GM21723 (cell line): ENCODE data around the gene COMMD7.
A peak's percentile ranks its signal among the peaks of the same experiment; 100 is the strongest.

Source experiments
- ATAC-seq: cut with Tn5 transposase; IDR thresholded peaks from one replicate; pipeline ENCODE4 v1.9.1; 2021; ENCODE audit warnings: mild to moderate bottlenecking, moderate library complexity; ENCODE audit not compliant: unreplicated experiment

The COMMD7 gene

DNA sequence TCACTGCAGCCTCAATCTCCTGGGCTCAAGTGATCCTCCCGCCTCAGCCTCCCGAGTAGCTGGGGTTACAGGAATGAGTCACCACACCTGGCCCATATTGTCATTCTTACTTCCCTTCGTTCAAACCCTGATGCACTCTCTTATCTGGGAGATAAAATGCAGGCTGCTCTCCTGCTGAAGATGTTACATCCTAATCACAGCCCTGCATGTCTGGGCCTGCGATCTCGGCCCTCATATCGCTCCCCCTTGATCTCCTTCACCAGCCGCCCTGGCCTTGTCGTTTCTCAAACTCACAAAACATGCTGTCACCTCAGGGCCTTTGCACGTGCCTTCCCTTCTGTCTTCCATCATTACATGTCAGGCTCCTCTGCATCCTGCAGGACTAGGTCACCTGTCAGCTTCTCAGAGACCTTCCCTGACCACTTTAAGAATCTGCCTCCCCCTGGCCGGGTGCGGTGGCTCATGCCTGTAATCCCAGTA is 60.7 kb downstream of the COMMD7 start:
- ATAC-seq, result no peak

DNA sequence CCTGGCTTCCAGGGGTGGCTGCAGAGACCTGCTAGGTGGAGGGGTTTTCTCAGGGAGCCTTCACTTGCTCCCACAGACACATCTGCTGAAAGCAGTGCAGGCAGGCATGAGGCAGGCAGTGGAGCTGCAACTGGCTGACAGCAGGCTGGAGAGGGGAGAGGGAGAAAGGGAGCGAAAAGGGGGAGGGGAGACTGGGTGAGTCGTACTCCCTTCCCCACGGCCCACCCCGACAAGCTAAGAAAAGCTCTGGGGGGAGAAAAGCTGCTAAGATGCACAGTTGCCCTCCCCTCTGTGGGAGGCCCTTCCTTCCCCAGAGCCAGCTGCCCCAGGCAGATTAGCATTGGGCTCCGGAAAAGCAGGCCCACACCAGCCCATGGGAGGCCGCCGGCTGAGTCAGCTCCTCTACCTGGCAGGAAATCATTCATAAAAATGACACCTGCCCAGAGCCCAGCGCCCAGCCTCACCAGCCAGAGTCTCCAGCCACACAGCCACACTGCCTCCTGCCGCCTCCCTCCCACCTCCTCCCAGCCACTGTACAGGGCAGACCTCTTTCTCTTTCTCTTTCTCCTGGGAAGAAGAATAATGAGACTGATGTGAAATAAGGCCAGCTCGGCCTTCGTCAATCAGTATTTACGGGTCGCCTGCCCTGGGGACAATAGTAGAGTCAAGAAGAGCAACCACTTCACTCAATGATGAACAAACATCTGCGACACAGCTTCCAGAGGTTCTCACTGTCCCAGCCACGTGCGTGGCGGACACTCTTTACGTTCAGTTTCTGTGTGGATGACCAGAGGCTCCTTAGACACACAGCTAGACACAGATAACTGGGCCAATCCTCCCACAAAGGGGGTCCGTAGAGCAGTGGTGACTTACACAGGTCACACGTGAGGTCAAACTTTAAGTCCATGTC is 61.8 kb downstream of the COMMD7 start:
- ATAC-seq, result no peak

DNA sequence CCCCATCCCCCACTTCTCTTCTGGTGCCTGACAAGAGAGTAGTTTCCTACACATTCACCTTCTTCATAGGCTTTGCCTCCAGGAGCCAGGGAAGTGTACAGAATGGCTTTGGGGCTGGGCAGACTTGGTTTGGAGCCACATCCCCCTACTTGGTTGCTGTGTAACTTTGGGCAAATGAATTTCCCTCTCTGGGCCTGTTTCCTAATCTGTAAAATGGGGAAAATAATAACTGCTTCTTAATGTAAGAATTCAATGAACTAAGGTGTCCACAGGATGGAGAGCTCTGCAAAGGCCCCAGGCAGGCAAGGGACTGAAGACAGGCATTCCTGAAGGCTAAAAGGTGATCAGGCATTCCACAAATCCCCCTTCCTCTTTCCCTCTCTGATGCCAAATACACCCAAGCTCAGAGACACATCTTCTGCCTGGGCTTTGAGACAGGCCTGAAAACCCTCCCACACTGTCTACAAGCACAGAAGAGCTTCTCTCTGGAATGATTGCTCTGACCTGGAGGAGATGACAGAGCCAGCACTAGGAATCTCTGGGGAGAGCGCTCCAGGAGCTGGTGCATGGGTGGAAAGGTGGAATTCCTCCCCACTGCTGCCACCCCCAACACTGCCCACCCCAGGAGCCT is 62.6 kb downstream of the COMMD7 start:
- ATAC-seq, result no peak

DNA sequence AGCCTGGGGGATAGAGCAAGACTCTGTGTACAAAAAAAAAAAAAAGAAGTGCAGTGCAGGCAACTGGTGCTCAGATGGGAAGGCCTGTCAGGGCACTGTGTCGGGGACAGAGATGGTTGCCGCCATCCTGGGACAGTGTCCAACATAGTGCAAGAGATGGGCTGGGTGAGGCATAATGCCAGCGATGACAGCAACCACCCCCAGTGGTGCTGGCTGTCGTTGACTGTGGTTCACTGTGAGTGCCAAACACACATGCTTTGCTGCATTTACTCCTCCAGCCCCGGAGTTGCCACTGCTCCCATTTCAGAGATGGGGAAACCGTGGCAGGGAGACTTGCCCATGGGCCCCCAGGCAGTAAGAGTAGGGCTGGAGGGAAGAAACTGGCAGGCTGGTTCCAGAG is 64.3 kb downstream of the COMMD7 start:
- ATAC-seq, result no peak

DNA sequence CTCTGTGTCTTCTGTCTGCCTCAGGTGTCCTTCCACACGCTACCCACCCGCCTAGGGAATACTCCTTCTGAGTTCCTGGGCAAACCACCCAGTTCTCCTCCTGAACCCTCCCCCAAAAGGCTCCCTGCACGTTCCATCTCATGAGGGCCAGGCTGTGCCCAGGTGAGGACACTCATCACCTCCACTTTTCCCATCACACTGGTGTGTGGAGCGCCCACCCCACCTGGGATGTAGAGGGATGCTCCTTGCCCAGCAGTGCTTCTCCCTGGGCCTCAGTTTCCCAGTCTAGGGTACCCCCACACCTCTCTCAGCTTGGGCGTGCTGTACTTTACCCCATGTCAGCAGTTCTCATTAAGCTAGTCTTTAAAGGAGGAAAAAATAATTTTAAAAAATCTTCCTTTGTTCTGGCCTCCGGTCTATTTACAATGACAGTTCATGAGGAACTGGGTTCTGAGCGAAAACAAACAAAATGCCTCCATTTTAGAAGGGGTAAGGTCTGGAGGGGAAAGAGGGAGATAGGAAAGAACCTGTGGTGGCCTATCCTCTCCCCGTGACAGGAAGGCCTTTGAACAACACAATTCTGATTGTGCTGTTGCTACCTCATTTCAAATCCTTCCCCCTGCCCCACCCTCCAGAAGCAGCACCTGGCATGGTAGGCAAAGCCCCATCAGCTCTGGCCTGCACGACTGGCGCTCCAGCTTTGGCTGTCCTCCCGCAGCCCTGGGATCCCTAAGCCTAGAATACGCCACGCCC is 67.9 kb downstream of the COMMD7 start:
- ATAC-seq, result no peak

DNA sequence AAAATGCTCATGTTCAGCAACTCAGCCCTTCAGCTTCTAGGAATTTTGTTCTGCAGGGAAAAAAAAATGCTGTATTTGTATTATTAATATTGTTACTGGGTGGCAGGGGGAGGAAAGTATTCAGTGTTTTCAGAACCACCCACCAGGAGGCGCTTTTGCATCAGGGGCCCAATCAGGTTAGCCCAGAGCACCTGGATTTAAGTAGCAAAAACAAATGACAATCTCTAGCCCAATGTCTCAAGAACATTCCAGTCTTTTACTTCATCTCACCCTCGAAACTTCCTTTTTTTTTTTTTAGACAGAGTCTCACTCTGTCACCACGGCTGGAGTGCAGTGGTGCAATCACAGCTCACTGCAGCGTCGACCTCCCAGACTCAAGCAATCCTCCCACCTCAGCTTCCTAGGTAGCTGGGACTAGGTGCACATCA is 68.9 kb downstream of the COMMD7 start:
- no peak for ATAC-seq

DNA sequence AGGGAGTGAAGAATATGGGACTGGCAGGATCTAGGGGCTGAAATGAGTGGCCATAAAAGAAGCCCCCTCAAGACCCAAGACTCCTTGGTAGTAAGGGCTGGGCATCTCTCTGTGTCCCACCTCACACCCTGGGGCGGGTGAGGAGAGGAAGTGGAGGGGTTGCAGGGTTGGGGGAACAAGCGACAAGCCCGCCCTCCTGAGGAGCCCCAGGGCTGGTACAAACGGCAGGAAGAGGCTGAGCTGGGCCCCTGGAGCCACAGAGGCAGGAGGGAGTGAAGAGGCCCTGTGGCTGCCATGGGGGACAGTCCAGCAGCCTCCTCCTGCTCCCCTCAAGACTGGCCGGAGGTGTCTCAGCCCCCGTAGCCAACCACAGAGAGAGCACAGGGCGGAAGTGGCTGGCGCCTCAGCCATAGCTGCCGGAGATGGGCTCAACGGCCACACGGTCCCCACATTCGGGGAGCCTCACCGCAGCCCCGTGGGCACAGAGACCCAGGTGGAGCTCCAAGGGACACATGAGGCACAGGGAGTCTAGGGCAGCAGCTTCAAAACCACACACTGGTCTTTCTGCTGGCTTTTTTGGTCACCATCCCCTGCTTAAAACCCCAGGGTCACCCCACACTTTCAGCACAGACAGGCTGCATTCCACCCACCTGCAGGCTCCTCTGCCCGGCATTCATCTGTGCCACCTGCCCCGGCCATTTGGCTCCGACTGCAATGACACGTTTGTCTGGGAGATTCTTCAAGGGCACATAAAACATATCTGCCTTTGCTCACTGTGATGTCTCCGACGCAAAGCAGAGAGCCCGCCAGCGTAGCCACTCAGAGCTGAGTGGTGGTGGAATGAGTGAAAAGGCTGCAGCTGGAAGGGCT is 70.0 kb downstream of the COMMD7 start:
- peak; percentile 50 for ATAC-seq

DNA sequence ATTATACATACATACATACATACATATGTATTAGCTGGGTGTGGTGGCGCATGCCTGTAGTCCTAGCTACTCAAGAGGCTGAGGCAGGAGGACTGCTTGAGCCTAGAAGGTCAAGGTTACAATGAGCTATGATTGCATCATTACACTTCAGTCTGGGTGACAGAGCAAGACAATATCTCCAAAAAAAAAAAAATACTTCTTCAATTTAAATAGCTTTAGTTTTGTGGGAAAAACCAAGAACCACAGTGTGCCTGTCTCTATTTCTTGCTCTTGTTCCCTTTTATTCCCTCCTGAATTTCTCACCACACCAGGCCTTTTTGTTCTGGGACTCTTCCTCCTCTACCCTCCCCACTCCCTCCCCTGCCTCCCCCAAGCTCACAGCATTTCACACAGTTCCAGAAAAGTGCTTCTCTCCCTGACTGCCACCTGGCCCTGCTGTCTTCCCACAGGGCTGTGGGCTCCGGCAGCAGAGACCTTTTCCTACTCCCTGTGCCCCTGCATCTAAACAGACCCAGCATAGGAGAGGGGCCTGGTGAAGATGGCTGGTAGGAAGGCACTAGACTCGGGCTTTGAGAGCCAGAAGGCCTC is 70.8 kb downstream of the COMMD7 start:
- ATAC-seq, result peak; percentile 22

DNA sequence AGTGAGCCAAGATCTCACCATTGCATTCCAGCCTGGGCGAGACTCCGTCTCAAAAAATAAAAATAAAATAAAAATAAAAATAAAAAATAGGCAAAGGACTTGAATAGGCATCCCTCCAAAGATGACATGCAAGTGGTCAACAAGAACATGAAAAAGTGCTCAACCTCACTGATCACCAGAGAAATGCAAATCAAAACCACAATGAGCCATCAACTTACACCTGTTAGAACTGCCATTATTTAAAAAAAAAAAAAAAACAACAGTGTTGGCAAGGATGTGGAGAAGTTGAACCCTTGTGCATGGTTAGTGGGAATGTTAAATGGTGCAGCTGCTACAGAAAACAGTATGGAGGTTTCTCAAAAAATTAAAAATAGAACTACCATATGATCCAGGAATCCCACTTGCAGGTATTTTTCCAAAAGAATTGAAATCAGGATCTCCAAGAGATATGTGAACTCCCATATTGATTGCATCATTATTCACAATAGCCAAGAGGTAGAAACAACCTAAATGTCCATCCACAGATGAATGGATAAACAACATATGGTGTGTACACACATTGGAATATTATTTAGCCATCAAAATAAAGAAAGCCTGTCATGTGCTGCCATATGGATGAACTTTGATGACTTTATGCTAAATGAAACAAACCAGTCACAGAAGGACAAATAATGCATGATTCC is 72.4 kb downstream of the COMMD7 start:
- peak; percentile 35 for ATAC-seq

DNA sequence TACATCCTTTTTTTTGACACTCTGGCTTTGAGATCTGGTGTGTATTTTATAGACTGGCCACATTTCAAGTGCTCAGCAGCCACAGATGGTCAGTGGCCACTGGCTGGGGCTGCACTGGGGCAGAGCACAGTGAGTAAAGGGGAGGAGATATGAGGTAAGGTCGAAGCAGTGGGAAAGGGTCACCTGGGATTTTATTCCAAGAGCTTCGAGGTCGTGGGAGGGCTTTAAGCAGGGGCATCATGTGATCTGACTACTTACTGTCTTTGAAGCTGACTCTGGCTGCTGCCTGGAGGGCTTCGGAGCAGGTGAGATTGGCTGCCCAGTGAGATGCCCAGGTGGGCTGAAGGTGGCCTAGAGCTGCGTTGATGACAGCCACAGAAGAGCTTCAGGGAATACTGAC is 76.2 kb downstream of the COMMD7 start:
- no peak for ATAC-seq

DNA sequence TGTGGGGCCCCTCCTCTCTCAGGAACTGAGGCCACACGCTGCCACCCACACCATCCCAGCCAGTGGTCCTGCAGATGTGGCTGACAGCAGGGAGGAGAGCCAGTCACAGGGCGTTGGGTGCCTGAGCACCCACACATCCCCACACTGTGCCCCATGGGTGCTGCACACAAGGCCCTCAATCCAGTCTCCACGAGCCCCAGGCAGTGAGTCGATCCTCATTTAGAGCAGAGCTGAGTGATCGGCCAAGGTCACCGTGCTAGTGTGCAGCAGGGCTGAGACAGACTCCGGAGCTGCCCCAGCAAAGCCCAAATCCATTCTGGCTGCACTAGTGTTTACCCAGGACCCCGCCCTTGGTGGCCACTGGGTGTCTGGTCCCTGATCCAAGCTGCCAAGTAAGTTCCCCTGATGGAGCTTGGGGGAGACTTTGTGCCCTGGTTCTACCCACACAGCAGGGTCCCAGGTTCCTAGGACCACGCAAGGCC is 78.5 kb downstream of the COMMD7 start:
- ATAC-seq, result no peak

DNA sequence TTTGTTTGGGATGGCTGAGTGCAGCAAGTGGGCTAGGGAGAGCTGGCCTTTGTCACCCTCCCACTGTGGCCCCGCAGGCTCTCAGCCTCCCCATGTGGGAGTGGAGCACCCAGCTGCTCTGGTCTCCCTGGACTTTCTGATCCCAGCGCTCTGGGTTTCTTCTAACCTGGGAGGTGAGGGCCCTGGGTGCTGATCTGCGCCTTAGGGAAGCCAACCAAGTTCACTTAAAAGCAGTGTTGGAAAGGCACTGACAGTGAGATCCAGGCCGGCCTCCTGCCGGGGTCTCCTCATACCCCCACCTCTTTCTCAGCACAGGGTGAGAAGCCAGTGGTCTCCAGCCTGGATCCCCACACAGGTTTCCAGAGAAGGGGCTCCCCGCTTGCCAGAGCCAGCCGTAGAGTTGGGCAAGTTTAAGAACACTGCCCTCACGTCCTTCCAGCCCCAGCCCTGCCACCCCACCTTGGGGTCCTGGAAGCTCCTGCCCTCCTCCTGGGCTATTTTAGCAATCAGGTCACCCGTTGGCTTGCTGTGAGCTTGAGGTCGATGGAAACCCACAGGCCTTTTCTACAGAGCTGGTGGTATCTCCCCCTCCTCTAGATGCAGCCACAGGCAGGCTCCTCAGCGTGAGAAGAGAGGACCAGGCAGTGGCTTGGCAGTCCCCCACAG is 79.1 kb downstream of the COMMD7 start:
- no peak for ATAC-seq

DNA sequence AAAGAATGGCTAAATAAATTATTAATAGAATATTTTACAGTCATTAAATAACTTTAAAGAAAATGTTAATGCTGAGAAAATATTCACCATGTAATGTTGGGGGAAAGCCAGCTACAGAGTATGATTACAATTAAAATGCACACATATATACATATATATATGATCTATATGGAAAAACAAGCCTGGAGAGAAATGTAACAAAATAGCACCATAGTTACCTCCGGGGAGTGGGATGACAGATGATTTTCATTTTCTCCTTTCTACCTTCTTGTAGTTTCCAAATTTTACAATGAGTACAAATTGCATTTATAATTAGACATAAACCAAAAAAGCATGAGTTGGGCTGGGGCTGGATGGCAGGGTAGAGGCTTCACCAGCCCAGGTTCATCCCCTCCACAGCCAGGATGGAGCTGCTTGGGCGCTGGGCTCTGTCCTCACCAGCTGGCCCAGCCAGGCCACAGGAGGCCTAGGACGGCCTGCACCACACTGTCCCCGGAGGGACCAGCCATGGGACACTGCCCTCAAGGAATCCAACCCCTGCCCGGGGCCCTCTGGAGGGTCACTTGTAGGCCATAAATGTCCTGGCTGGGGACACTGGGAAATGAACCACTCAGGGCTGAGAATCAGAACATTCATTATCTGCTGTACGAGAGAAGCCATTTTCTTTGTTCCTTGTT is 79.8 kb downstream of the COMMD7 start:
- ATAC-seq, result no peak

DNA sequence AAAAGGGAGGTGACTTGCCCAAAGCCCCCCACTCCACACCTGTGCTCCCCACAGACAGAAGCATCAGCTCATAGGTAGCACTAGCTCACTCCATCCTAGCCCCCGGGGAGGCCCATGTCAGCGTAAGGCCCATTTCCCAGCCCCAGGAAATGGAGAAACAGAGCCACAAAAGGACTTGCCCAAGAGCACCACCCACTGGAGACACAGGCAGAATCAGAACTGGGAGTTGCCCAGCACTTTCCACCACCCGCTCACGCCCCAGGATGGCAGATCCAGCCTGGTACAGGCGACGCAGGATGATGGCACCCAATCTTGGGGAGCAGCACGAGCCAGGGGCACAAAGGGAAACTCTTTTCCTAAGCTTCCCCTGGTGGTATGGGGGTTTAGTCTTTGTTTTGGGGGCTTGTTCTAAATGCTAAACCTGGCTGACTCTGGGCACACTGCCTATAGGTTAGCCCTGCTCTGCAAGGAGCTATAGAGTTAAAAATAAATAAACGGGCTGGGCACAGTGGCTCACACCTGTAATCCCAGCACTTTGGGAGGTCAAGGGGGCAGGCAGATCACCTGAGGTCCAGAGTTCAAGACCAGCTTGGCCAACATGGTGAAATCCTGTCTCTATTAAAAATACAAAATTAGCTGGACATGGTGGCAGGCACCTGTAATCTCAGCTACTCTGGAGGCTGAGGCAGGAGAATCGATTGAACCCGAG is 81.3 kb downstream of the COMMD7 start:
- no peak for ATAC-seq

DNA sequence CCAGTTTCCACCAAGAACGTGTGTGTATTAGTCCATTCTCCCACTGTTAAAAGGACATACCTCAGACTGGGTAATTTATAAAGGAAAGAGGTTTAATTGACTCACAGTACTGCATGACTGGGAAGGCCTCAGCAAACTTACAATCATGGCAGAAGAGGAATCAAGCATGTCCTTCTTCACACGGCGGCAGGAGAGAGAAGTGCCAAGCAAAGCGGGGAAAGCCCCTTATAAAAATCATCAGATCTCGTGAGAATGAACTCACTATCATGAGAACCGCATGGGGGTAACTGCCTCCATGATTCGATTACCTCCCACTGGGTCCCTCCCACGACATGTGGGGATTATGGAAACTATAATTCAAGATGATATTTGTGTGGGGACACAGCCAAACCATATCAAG is 82.6 kb downstream of the COMMD7 start:
- ATAC-seq, result no peak

DNA sequence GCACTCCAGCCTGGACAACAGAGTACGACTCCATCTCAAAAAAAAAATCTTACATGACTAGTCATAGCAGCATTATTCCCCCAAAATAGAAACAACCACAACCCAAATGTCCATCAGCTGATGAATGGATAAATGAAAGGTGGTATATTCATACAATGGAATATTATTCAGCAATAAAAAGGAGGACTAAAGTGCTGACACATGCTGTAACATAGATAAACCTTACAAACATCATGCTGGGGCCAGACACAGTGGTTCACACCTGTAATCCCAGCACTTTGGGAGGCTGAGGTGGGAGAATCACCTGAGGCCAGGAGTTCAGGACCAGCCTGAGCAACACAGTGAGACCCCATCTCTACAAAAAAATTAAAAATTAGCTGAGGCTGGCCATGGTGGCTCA is 86.4 kb downstream of the COMMD7 start:
- no peak for ATAC-seq

DNA sequence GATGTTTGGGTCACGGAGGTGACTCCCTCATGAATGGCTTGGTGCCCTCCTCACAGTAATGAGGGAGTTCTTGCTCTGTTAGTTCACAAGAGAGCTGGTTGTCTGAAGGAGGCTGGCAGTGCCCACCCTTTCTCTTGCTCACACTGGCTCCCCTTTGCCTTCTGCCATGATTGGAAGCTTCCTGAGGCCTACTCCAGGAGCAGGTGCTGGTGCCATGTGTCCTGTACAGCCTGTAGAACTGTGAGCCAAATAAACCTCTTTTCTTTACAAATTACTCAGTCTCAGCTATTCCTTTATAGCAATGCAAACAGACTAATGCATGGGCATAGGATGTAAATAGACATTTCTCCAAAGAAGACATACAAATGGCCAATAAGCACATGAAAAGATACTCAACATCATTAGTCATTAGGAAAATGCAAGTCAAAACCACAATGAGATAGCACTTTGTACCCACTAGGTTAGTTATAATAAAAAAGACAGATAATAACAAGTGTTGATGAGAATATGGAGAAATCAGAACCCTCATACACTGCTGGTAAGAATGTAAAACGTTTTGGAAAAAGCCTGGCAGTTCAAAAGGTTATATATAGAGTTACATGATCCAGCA is 87.3 kb downstream of the COMMD7 start:
- no peak for ATAC-seq
